HG02970 (cell line): ENCODE measurements around the gene FOXC1.

Source experiments
- ATAC-seq: cut with Tn5 transposase; IDR thresholded peaks from one replicate; pipeline ENCODE4 v1.9.1; 2021; ENCODE audit warnings: mild to moderate bottlenecking, moderate library complexity, moderate number of reproducible peaks; ENCODE audit not compliant: unreplicated experiment, low FRiP score

FOXC1 gene

DNA sequence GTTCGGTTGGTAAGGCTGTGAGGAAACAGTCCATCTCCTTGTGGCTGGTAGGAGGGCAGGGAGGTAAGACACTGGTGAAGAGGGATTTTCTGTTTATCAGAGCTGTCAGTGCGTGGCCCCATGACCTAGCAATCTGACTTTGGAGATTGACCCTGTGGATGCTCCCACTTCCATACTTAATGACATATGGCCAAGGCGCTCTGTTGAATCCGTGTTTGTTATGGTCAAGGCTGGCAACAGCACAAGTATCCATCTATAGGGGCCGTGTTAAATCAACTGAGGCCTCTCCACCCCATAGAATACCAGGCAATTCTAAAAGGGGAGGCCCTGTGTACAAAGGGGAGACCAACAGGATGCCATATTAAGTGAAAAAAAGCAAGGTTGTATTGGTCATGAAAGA lies 25.6 kb upstream of the FOXC1 start:
- no peak for ATAC-seq

GRCh38 chr6:1584996-1585668 lies 24.6 kb upstream of the FOXC1 start:
- ATAC-seq, result no peak

DNA sequence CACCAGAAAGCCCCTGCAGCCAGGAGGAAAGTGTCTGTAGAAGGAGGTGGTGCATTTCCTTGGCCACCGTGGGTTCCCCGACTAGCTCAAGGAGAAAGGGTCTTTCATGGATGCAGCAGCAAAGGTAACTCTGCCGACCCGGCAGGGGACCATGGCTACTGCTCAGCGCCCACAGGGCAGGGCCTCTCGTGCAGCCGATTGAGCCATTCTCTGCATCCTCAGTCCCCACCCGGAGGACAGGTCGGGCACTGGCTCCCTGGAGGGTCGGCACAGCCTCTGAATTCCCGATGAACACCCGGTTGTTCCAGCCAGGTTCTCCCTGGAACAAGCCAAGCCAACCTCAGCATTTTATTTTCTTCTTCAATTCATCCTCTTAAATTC lies 24.1 kb upstream of the FOXC1 start:
- ATAC-seq, result no peak

DNA sequence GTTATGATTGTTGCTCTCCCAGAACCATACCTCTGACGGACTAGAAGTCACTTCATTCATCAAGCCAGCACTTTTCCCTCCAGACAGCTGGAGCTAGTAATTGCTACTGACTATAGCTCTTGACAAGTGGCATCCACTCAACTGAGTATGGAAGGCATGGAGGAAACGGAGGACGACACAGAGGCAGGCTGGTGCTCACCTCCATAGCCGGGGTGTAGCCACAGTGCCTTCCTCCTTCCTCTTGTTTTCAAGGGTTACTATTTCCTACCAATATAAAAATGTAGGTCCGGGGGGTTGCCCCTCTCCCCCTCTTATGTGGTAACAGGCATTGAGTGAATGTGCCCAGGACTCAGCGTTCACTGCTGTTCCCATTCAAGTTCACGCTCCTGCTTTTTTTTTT lies 23.5 kb upstream of the FOXC1 start:
- no peak for ATAC-seq

- no peak for ATAC-seq
Observed at GRCh38 chr6:1586861-1587450, 22.8 kb upstream of the FOXC1 start.

GRCh38 chr6:1587546-1587945 lies 22.2 kb upstream of the FOXC1 start:
- ATAC-seq, result no peak

DNA sequence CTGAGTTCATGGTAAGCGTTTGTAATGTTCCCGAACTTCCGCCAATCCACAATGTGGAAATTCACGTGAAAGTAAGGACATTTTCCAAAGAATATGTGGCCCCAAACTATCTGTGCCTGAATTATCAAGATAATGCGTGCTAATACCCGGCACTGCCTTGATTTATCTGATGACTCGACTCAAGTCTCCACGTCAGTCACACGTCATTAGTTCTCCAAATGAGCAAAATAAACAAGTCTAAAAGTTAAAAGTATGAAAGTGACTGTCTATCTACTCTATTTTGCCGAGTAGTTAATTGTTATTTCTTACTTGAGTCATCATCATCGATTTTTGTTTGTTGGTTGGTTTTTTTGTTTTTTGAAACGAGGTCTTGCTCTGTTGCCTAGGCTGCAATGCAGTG lies 21.7 kb upstream of the FOXC1 start:
- no peak for ATAC-seq

GRCh38 chr6:1589208-1589607 lies 20.5 kb upstream of the FOXC1 start:
- no peak for ATAC-seq

DNA sequence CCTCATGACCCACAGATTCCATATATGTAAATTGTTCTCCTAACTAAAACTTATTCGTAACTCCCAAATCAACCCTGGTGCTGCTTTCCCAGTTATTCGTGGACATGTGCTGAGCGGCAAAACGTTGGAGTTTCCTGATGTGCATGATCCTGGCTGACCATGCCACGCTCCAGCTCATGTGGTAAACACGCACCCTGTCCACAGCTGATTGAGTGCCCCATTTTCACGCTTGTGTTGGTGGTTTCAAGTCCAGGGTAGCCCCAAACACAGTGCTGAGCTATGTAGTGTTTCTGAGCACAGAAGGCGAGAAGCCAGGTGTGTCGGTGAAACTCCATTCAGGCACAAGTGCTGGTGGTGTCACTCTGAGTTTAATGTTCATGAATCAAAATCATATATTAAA lies 19.1 kb upstream of the FOXC1 start:
- ATAC-seq, result no peak

DNA sequence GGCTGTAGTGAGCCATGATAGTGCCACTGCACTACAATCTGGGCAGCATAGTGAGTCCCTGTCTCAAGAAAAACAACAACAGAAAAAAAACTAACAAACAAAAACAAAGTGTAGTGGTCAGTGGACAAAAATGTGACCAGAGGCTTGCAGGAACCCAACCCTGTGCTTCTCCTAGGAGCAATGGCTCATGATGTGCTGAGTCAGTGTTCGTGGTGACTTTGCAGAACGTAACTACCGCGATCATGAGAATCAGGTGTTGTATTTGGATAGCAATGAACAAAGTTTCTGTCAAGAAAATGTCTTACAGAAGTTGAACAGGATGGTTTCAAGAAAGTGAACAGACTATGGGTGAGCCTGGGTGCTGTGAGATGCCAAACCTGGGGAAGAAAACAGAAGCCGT lies 18.5 kb upstream of the FOXC1 start:
- no peak for ATAC-seq

DNA sequence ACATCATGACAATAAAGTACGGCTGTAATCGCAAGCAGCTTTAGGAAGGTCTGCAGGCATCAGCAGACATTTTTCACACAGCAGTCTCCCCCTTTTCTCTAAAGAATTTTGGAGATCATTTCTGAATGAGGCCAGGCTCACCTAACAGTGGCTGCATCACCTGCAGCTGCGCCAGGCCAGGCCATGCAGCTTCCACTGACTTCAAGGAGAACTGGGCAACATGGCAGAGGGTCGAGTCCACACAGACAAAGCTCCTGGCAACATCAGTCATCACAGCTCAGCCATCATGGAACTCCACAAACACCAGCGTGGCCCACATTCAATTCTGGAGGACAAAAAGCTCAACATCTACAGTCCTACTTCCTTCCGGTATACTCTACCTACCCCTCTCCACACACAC lies 17.8 kb upstream of the FOXC1 start:
- ATAC-seq, result no peak

- ATAC-seq, result no peak
Observed at GRCh38 chr6:1592852-1593251, 16.9 kb upstream of the FOXC1 start.

DNA sequence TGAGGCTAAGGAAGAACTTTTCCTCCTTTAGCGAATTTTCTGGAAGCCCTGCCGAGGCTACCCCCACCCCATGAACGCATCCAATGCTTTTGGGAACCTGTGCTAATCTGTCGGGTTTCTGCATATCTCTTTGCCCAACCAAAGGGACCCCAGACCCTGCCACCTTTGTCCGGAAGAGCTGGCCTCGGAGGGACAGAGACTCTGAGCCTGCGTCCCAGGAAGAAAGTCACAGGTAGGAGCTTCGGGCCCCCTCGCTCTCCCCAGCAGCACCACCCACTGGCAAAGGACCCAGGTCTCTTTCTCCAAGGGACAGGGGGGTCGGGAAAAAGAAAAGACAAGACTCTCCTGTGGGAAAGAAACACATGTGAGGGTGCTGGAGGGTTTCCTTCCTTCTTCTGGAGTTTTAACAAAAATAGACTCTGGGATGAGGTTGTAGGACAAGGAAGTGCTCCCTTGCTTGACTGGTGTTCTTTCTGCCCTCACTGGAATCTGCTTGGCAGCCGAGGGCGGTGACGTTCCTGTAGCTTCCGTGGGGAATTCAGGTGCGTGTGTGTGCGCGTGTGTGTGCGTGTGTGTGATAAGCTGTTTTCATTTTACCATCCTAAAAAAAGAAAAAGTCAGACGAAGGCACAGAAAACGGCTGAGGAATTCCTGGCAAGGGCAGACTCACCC lies 16.3 kb upstream of the FOXC1 start:
- ATAC-seq, result no peak

DNA sequence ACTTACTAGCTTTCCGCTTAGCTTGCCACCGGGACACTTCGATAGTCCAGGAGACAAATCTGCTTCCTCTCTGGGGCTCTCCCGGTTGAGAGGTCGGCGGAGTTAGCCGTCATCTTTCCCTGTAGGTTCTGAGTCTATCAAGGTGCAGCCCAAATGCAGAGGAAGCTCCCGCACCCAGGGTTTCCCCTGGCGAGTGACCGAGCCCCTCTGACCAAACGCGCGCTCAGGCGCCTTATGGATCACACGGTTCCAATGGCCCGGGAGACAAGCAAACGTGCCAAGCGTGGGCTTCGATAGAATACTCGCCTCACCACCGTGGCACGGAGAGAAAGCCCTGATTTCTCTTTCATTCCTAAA lies 15.8 kb upstream of the FOXC1 start:
- ATAC-seq, result no peak

DNA sequence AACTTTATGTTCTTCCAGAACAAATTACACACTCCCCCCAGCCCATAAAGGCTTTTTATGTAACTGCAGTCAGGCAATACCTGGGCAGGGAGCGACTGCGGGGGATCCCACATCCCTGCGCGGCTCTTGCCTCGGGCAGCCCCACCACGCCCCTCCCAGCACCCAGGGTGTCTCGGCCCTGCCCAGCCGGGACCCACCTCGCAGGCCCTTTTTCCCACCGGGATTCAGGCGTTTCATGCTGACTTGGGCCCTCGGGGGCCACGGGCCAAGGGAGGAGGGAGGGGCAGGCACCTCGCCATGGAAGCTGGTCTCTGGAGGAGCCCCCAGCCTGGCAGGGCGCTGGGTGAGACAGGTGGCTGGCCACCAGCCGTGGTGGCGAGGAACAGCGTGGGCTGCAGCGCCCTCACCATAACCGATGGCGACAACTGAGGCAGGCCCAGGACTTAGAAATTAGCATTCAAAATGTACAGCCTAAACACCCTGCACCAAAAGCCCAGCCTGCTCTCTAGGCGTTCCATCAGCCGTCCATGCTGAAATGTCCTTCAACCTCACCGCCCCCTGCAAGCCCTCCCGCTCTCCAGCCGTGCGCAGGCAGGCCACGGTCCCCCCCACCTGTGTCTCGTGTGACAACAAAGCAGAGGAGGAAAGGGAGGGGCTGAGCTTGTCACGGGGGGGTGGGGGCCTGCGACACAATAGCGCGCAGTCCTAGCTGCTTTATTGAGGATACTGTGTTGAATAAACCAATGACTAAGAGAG lies 15.1 kb upstream of the FOXC1 start:
- no peak for ATAC-seq

GRCh38 chr6:1595271-1596087 lies 14.2 kb upstream of the FOXC1 start:
- ATAC-seq, result no peak

- no peak for ATAC-seq
Observed at GRCh38 chr6:1596088-1596852, 13.4 kb upstream of the FOXC1 start.

DNA sequence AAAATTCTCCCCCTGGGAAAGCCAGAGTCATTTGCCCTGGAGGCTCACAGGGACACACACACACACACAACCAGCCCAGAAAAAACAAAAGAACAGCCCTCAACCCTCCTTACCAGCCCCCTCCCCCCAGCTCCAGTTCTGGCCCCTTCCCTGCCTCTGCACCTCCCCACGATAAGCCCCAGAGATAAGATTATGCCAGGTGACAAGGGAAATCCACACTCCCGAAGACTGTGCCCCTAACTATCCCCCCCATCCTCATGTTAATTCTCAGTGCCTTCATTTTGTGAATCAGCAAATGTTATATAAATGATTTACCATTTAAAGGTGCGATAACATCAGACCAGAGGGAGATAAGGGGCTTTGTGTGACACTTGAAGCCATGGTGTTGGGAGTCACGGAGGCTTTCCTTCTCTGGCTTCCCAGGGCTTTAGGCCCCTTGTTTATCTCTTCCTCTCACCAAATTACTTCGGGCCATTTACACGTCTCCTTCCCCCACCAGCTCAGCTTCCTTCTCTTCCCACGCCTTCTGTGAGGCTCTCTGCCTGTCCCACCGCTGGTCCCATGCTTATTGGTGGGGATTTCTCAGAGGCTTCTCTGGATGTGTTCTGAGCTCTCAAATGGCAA lies 12.5 kb upstream of the FOXC1 start:
- ATAC-seq, result no peak

DNA sequence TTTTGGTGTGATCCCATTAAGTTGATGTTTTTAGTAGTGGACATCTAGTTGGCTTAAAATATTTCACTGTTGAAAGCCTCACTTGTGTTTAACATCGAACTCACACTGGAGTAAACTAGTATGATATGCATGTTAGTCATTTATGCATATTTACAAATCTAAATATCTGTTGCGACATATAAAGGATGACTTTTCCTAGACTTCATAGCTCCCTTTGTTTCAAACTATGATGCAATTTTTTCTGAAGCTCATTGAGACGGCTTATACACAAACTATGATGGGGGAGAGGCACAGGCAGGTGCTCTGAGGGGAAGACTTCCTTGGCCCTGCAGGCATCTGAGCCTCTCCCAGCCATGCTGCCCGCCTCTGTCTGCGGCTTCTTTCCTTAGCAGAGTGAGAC lies 11.8 kb upstream of the FOXC1 start:
- ATAC-seq, result no peak

DNA sequence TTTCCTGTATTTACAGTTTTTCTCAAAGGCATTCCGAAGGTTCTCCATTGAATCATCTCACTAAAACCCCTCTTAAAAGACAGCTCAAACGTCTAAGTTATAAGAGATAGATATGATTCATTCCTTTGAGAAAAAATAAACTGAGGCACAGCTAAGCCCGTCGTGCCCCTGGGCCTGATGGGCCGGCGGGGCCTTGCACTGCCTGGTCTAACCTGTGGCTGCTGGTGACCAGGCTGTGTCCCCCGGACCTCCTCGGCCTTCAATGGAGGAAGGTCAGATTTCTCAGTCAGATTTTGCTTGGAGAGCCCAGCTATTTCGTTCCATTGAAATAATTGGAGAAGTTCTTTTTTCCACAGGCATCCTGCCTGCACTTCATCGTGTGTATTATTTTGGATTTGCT lies 11.3 kb upstream of the FOXC1 start:
- no peak for ATAC-seq
